ENCODE data around the gene DCTD.

DCTD gene

DNA sequence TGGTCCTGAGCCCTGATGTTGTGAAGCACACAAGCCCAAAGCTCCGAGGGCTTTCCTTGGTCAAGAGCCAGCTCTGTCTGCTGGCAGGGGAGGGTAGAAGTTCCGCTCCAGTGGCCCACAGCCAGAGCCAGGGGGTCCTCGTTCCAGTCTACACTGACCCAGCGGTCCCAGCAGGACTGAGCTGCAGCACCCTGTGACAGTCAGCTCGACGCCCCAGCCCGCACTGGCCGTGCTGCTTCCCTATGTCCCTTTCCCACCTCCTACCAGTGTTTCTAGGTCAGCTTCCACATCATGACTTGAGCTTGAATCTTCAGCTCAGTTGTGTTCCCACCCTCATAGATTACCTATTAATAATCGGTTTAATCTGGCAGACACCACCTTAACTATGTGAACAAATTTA lies 22.5 kb upstream of the DCTD start:
- no peak overlapping the region for H2BK120ac ChIP-seq (ENCODE audit: low read depth, low read length)
- WGBS (ENCODE audit: extremely low coverage, insufficient coverage, low lambda C conversion rate): no CpG with 5 or more reads among the region's 9 CpGs
- H2BK5ac ChIP-seq (ENCODE audit: low read length): no peak overlapping the region
- H3K23ac ChIP-seq (ENCODE audit: low read length): no peak overlapping the region
- no peak overlapping the region for H3K4me2 ChIP-seq (ENCODE audit: low read length)
- no peak overlapping the region for H2BK15ac ChIP-seq (replicated peaks; ENCODE audit: low read depth)
- no peak overlapping the region for H4K8ac ChIP-seq (ENCODE audit: low read depth, low read length)
- H3K4me3 ChIP-seq (ENCODE audit: low read length): no peak overlapping the region
- no peaks in the 10 kb centered on the region for H3K79me1 ChIP-seq (ENCODE audit: low read length)
- H3K4ac ChIP-seq (ENCODE audit: low read depth, low read length): no peak overlapping the region
- H3K9ac ChIP-seq (ENCODE audit: low read length): no peak overlapping the region
- no peak overlapping the region for H2AK5ac ChIP-seq (ENCODE audit: low read length)
- no peak overlapping the region for H3K27ac ChIP-seq (ENCODE audit: low read depth, low read length)
- no peaks in the 10 kb centered on the region for H3K79me2 ChIP-seq (ENCODE audit: control insufficient read depth, insufficient read depth, low read length)
- H3K4me1 ChIP-seq (ENCODE audit: control insufficient read depth, low read depth, low read length): no peaks in the 10 kb centered on the region
- H3K56ac ChIP-seq (ENCODE audit: low read length): no peak overlapping the region
- H3K18ac ChIP-seq (ENCODE audit: low read length): no peak overlapping the region
- H3K27me3 ChIP-seq (ENCODE audit: insufficient read depth, low read length, poor library complexity): no peaks in the 10 kb centered on the region
- DNase-seq: no peak
- no peaks in the 10 kb centered on the region for H3K36me3 ChIP-seq (ENCODE audit: control insufficient read depth, insufficient read depth, low read length)
- no peak overlapping the region for H4K5ac ChIP-seq (ENCODE audit: low read length)

DNA sequence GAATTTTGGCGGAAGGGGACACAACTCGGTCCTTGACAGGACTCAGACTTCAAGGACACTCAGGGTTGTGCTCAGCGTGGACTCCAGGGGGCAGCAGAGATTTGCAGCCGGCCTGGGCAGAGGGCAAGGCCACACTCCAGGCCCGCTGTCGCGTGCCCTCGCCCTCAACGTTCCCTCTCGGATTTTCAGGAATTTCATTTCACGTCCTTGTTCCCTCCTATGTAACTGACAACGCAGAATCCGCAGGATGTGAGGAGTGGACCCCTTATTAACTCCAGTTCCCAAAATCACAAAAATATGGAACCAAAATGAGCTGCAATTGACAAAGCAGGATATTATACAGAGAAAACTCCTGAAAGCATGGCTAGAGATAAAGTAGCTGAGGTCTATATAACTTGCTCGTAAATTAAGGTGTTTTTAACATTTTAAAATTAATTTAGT lies 21.0 kb upstream of the DCTD start:
- Histone ChIP-seq H3K4me3 (ENCODE audit: low read length) (no peak overlapping the region), H3K56ac (ENCODE audit: low read length) (peak overlapping the region; percentile 56), H3K36me3 (ENCODE audit: control insufficient read depth, insufficient read depth, low read length) (no peaks in the 10 kb centered on the region), H3K4me1 (ENCODE audit: control insufficient read depth, low read depth, low read length) (no peaks in the 10 kb centered on the region), H4K8ac (ENCODE audit: low read depth, low read length) (no peak overlapping the region), H3K27ac (ENCODE audit: low read depth, low read length) (no peak overlapping the region), H3K27me3 (ENCODE audit: insufficient read depth, low read length, poor library complexity) (no peaks in the 10 kb centered on the region), H3K4me2 (ENCODE audit: low read length) (no peak overlapping the region), H3K23ac (ENCODE audit: low read length) (no peak overlapping the region), H3K18ac (ENCODE audit: low read length) (no peak overlapping the region), H3K4ac (ENCODE audit: low read depth, low read length) (no peak overlapping the region), H3K79me2 (ENCODE audit: control insufficient read depth, insufficient read depth, low read length) (no peaks in the 10 kb centered on the region), H2BK15ac (replicated peaks; ENCODE audit: low read depth) (no peak overlapping the region), H3K79me1 (ENCODE audit: low read length) (no peaks in the 10 kb centered on the region), H2BK120ac (ENCODE audit: low read depth, low read length) (no peak overlapping the region), H2AK5ac (ENCODE audit: low read length) (no peak overlapping the region), H3K9ac (ENCODE audit: low read length) (no peak overlapping the region), H2BK5ac (ENCODE audit: low read length) (no peak overlapping the region), H4K5ac (ENCODE audit: low read length) (no peak overlapping the region)
- DNase-seq: peak; percentile 79
- WGBS (ENCODE audit: extremely low coverage, insufficient coverage, low lambda C conversion rate): no CpG with 5 or more reads among the region's 14 CpGs

DNA sequence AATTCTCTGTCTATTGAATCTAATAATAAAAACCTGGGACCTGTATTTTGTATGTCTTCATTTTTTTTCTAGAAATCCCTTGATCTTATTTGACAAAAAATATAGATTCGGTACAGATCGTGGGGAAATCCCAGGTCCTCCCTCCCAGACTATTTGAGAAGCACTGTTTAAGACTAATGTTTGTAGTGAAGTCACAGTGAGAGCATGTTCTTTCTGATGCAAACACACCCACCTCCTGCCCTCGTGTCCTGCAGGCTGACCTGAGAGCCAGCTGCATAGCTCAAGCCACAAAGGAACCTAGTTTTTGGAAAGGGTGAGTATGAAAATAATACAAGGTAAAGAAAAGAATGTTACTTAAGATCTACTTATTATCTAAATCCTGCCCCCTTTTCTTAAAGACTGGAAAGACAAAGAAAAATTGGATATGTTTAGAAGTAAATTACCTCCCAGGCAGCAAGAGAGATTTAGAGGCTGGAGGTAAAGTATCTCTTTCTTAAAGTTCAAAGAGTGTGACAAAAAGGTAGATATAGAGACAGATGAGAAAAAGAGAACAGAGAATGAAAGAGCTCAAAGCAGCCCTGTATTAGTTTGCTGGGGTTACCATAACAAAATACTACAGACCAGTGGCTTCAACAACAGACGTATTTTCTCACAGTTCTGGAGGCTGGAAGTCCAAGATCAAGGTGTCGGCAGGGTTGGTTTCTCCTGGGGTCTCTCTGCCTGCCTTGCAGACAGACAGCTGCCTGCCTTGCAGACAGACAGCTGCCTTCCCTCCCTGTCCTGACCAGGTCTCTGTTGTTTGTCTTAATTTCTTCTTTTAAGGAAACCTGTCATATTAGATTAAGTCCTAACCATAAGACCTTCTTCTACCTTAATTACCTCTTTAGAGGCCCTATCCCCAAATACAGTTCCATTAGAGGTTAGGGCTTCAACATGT lies 20.4 kb upstream of the DCTD start:
- Histone ChIP-seq H3K27ac (ENCODE audit: low read depth, low read length) (no peak overlapping the region), H3K23ac (ENCODE audit: low read length) (no peak overlapping the region), H3K27me3 (ENCODE audit: insufficient read depth, low read length, poor library complexity) (no peaks in the 10 kb centered on the region), H3K9ac (ENCODE audit: low read length) (no peak overlapping the region), H3K18ac (ENCODE audit: low read length) (no peak overlapping the region), H3K4me1 (ENCODE audit: control insufficient read depth, low read depth, low read length) (no peaks in the 10 kb centered on the region), H3K4me3 (ENCODE audit: low read length) (no peak overlapping the region), H3K36me3 (ENCODE audit: control insufficient read depth, insufficient read depth, low read length) (no peaks in the 10 kb centered on the region), H2AK5ac (ENCODE audit: low read length) (no peak overlapping the region), H3K79me2 (ENCODE audit: control insufficient read depth, insufficient read depth, low read length) (no peaks in the 10 kb centered on the region), H4K8ac (ENCODE audit: low read depth, low read length) (no peak overlapping the region), H4K5ac (ENCODE audit: low read length) (no peak overlapping the region), H3K56ac (ENCODE audit: low read length) (no peak overlapping the region), H2BK5ac (ENCODE audit: low read length) (no peak overlapping the region), H3K4me2 (ENCODE audit: low read length) (no peak overlapping the region), H3K4ac (ENCODE audit: low read depth, low read length) (no peak overlapping the region), H2BK15ac (replicated peaks; ENCODE audit: low read depth) (no peak overlapping the region), H3K79me1 (ENCODE audit: low read length) (no peaks in the 10 kb centered on the region), H2BK120ac (ENCODE audit: low read depth, low read length) (no peak overlapping the region)
- DNase-seq: no peak
- WGBS (ENCODE audit: extremely low coverage, insufficient coverage, low lambda C conversion rate): no CpG with 5 or more reads among the region's 5 CpGs

DNA sequence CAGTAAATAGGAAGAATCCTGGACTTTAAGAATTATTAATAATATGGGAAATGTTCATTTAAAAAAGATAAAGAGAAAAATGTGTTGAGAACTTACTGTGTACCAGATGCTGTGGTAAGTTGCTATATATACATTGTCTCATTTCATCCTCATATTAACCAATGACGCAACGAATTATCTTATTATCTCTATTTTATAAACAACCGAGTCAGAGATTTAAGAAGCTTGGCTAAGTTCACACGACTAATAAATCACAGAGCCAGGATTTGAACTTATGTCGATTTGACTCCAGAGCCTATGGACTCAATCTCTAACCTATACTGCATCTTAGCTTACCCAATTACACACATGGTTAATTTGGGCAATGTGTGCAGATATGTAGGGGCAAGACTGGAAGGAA lies 15.5 kb upstream of the DCTD start:
- no peak overlapping the region for H3K9ac ChIP-seq (ENCODE audit: low read length)
- H2AK5ac ChIP-seq (ENCODE audit: low read length): no peak overlapping the region
- H3K18ac ChIP-seq (ENCODE audit: low read length): no peak overlapping the region
- no peak overlapping the region for H2BK120ac ChIP-seq (ENCODE audit: low read depth, low read length)
- H3K56ac ChIP-seq (ENCODE audit: low read length): no peak overlapping the region
- H3K4me3 ChIP-seq (ENCODE audit: low read length): no peak overlapping the region
- H3K36me3 ChIP-seq (ENCODE audit: control insufficient read depth, insufficient read depth, low read length): no peaks in the 10 kb centered on the region
- H2BK5ac ChIP-seq (ENCODE audit: low read length): no peak overlapping the region
- no peaks in the 10 kb centered on the region for H3K4me1 ChIP-seq (ENCODE audit: control insufficient read depth, low read depth, low read length)
- no peaks in the 10 kb centered on the region for H3K79me1 ChIP-seq (ENCODE audit: low read length)
- H3K27ac ChIP-seq (ENCODE audit: low read depth, low read length): no peak overlapping the region
- no peaks in the 10 kb centered on the region for H3K27me3 ChIP-seq (ENCODE audit: insufficient read depth, low read length, poor library complexity)
- no peaks in the 10 kb centered on the region for H3K79me2 ChIP-seq (ENCODE audit: control insufficient read depth, insufficient read depth, low read length)
- no peak overlapping the region for H4K8ac ChIP-seq (ENCODE audit: low read depth, low read length)
- no peak for DNase-seq
- no peak overlapping the region for H3K23ac ChIP-seq (ENCODE audit: low read length)
- H3K4ac ChIP-seq (ENCODE audit: low read depth, low read length): no peak overlapping the region
- H3K4me2 ChIP-seq (ENCODE audit: low read length): no peak overlapping the region
- H2BK15ac ChIP-seq (replicated peaks; ENCODE audit: low read depth): no peak overlapping the region
- WGBS (ENCODE audit: extremely low coverage, insufficient coverage, low lambda C conversion rate): no CpG with 5 or more reads among the region's 5 CpGs
- H4K5ac ChIP-seq (ENCODE audit: low read length): no peak overlapping the region

DNA sequence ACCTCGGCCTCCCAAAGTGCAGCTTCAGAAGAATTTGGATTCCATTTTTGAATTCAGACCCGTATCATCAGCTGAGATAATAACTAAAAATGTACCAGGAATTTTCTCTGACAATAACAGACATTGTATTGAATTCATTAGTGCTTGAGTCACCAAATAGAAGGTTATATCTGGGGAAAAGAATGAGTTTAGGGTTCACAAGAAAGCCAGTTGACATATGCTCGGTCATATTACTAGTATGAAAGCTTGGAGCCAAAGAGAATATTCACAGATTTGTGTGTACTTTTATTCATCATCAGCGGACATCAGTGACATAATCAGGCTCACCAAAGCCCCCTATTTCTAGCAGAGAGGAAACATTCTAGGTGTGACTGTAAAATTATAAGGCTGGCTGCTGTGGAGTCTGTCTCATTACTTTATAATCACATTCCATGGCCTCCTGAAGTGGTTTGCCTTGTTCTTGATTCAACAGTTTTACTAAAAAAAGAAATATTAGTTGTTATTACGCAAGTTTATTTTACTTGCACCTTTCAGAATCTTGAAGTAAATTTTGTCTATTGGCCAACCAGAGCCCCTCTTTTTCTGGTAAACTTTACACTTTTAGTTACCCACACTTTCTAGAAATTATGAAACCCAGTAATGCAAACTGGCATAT lies 14.6 kb upstream of the DCTD start:
- Histone ChIP-seq H3K4me2 (ENCODE audit: low read length) (no peak overlapping the region), H3K23ac (ENCODE audit: low read length) (no peak overlapping the region), H3K18ac (ENCODE audit: low read length) (no peak overlapping the region), H4K8ac (ENCODE audit: low read depth, low read length) (no peak overlapping the region), H2BK120ac (ENCODE audit: low read depth, low read length) (no peak overlapping the region), H3K4me3 (ENCODE audit: low read length) (no peak overlapping the region), H3K27me3 (ENCODE audit: insufficient read depth, low read length, poor library complexity) (no peaks in the 10 kb centered on the region), H3K4me1 (ENCODE audit: control insufficient read depth, low read depth, low read length) (no peaks in the 10 kb centered on the region), H3K27ac (ENCODE audit: low read depth, low read length) (no peak overlapping the region), H3K36me3 (ENCODE audit: control insufficient read depth, insufficient read depth, low read length) (no peaks in the 10 kb centered on the region), H3K56ac (ENCODE audit: low read length) (no peak overlapping the region), H3K79me2 (ENCODE audit: control insufficient read depth, insufficient read depth, low read length) (no peaks in the 10 kb centered on the region), H3K79me1 (ENCODE audit: low read length) (no peaks in the 10 kb centered on the region), H3K4ac (ENCODE audit: low read depth, low read length) (no peak overlapping the region), H3K9ac (ENCODE audit: low read length) (no peak overlapping the region), H2BK15ac (replicated peaks; ENCODE audit: low read depth) (no peak overlapping the region), H2BK5ac (ENCODE audit: low read length) (no peak overlapping the region), H4K5ac (ENCODE audit: low read length) (no peak overlapping the region), H2AK5ac (ENCODE audit: low read length) (no peak overlapping the region)
- DNase-seq: no peak
- no CpG with 5 or more reads among the region's 5 CpGs for WGBS (ENCODE audit: extremely low coverage, insufficient coverage, low lambda C conversion rate)

Data from mesendoderm (in vitro differentiated cells).